ENCODE results near the gene CCDC157.

GRCh38 chr22:30383061-30383460, 26.3 kb downstream of the CCDC157 start:
- no peak for TF ChIP-seq ZNF384 (IDR thresholded peaks at IDR 0.05; ENCODE audit: low read depth, low read length)
- TF ChIP-seq CTCF (IDR thresholded peaks at IDR 0.05 in 2 of 3, conservative IDR thresholded peaks at IDR 0.05 in 1 of 3; ENCODE audit: insufficient read depth in 2 of 3, low read depth in 1 of 3, low read length in 3 of 3), result no peak
- TF ChIP-seq TAF1 (IDR thresholded peaks at IDR 0.05; ENCODE audit: control insufficient read depth, extremely low read depth, insufficient read depth, low read length, severe bottlenecking), result no peak
- TF ChIP-seq ATF1 (CRISPR knock-in tag; IDR thresholded peaks at IDR 0.05), result no peak
- TF ChIP-seq ATF1 (tag; IDR thresholded peaks at IDR 0.05), result no peak
- TF ChIP-seq CREB3L1 (IDR thresholded peaks at IDR 0.05; ENCODE audit: borderline replicate concordance, low read depth), result no peak
- TF ChIP-seq KLF13 (tag; IDR thresholded peaks at IDR 0.05; ENCODE audit: borderline replicate concordance, low read depth), result no peak
- TF ChIP-seq AFF4 (CRISPR knock-in tag; IDR thresholded peaks at IDR 0.05), result no peak
- TF ChIP-seq ZBTB43 (CRISPR knock-in tag; IDR thresholded peaks at IDR 0.05), result no peak
- TF ChIP-seq ZNF507 (tag; conservative IDR thresholded peaks at IDR 0.05), result no peak
- no peak for TF ChIP-seq NFRKB (IDR thresholded peaks at IDR 0.05; ENCODE audit: low read depth)
- TF ChIP-seq ATF2 (CRISPR knock-in tag; IDR thresholded peaks at IDR 0.05), result no peak
- TF ChIP-seq MYC (IDR thresholded peaks at IDR 0.05; ENCODE audit: low read depth, low read length), result no peak
- TF ChIP-seq MYC (CRISPR knock-in tag; IDR thresholded peaks at IDR 0.05; ENCODE audit: borderline replicate concordance, low read depth), result no peak
- TF ChIP-seq NR2C2 (CRISPR knock-in tag; IDR thresholded peaks at IDR 0.05), result no peak
- TF ChIP-seq NR2C2 (tag; IDR thresholded peaks at IDR 0.05), result no peak
